H9 (cell line): ENCODE data around the gene SLC2A5. TPM values are rescaled to one million over a fixed set of nuclear protein-coding genes. Genes with fewer than 3 reads are reported as not detected.

ENCODE experiments used
- DNase-seq: peaks from one replicate; pipeline ENCODE4 v3.0.0-alpha.2; 2017
- H2AFZ ChIP-seq: one replicate; pipeline ENCODE4 v1.6.1; 2013; ENCODE audit warnings: mild to moderate bottlenecking, low read length, control low read depth, moderate library complexity
- H2AK5ac ChIP-seq: 2 replicates; pipeline ENCODE4 v1.6.1; 2013; ENCODE audit warnings: low read length, control low read depth, mixed read lengths; ENCODE audit not compliant: insufficient read length
- H2BK120ac ChIP-seq: one replicate; pipeline ENCODE4 v1.6.1; 2013; ENCODE audit warnings: low read depth, mild to moderate bottlenecking, low read length, control low read depth, inconsistent platforms; ENCODE audit not compliant: poor library complexity, severe bottlenecking
- H2BK12ac ChIP-seq: 2 replicates; pipeline ENCODE4 v1.6.1; 2013; ENCODE audit warnings: low read length, control low read depth, mixed read lengths, low read depth; ENCODE audit not compliant: insufficient read length
- H2BK15ac ChIP-seq: 2 replicates; pipeline ENCODE4 v1.6.1; 2013; ENCODE audit warnings: low read depth, low read length, control low read depth
- H2BK20ac ChIP-seq: one replicate; pipeline ENCODE4 v1.6.1; 2013; ENCODE audit warnings: low read depth, mild to moderate bottlenecking, low read length, control low read depth, inconsistent platforms; ENCODE audit not compliant: poor library complexity, severe bottlenecking
- H2BK5ac ChIP-seq: 2 replicates; pipeline ENCODE4 v1.6.1; 2013; ENCODE audit warnings: low read length, control low read depth, mixed read lengths; ENCODE audit not compliant: insufficient read length
- H3K14ac ChIP-seq: 2 replicates; pipeline ENCODE4 v1.6.1; 2013; ENCODE audit warnings: low read length, control low read depth; ENCODE audit not compliant: insufficient read depth
- H3K18ac ChIP-seq: 2 replicates; pipeline ENCODE4 v1.6.1; 2013; ENCODE audit warnings: low read depth, mild to moderate bottlenecking, mixed read lengths, low read length, control low read depth; ENCODE audit not compliant: insufficient read length
- H3K23ac ChIP-seq: 2 replicates; pipeline ENCODE4 v1.6.1; 2013; ENCODE audit warnings: low read length, control low read depth, mixed read lengths, low read depth; ENCODE audit not compliant: insufficient read length
- H3K23me2 ChIP-seq: 2 replicates; pipeline ENCODE4 v1.6.1; 2013; ENCODE audit warnings: low read depth, mild to moderate bottlenecking, mixed read lengths, low read length, control low read depth; ENCODE audit not compliant: insufficient read length, poor library complexity, severe bottlenecking
- H3K27ac ChIP-seq: 2 replicates; pipeline ENCODE4 v1.5.1; 2013; ENCODE audit warnings: low read length, control low read depth, mixed read lengths, low read depth; ENCODE audit not compliant: insufficient read length
- H3K27me3 ChIP-seq: 2 replicates; pipeline ENCODE4 v1.6.1; 2013; ENCODE audit warnings: low read length, control low read depth, inconsistent platforms; ENCODE audit not compliant: insufficient read depth
- H3K4ac ChIP-seq: 2 replicates; pipeline ENCODE4 v1.6.1; 2013; ENCODE audit warnings: low read depth, mild to moderate bottlenecking, control low read depth, inconsistent platforms, low read length, moderate library complexity
- H3K4me1 ChIP-seq: 2 replicates; pipeline ENCODE4 v1.6.1; 2013; ENCODE audit warnings: low read length, control low read depth, inconsistent platforms; ENCODE audit not compliant: insufficient read depth
- H3K4me2 ChIP-seq: 2 replicates; pipeline ENCODE4 v1.6.1; 2013; ENCODE audit warnings: low read length, control low read depth, mixed read lengths; ENCODE audit not compliant: insufficient read length, insufficient read depth
- H3K56ac ChIP-seq: 2 replicates; pipeline ENCODE4 v1.6.1; 2013; ENCODE audit warnings: low read depth, mild to moderate bottlenecking, mixed read lengths, low read length, control low read depth; ENCODE audit not compliant: insufficient read length
- H3K79me1 ChIP-seq: 2 replicates; pipeline ENCODE4 v1.6.1; 2013; ENCODE audit warnings: low read depth, mild to moderate bottlenecking, moderate library complexity, low read length, control low read depth, inconsistent platforms; ENCODE audit not compliant: insufficient read depth, poor library complexity, severe bottlenecking
- H3K79me2 ChIP-seq: 2 replicates; pipeline ENCODE4 v1.6.1; 2013; ENCODE audit warnings: low read length, control low read depth, inconsistent platforms; ENCODE audit not compliant: insufficient read depth
- H3K9ac ChIP-seq: 2 replicates; pipeline ENCODE4 v1.6.1; 2013; ENCODE audit warnings: low read length, control low read depth, mixed read lengths; ENCODE audit not compliant: insufficient read length; ENCODE audit errors: extremely low read depth
- H3K9me3 ChIP-seq: one replicate; pipeline ENCODE4 v1.6.1; 2013; ENCODE audit warnings: low read depth, low read length, inconsistent platforms; ENCODE audit not compliant: control insufficient read depth
- H3T11ph ChIP-seq: one replicate; pipeline ENCODE4 v1.6.1; 2013; ENCODE audit warnings: mild to moderate bottlenecking, low read length, control low read depth, inconsistent platforms
- H4K20me1 ChIP-seq: one replicate; pipeline ENCODE4 v1.6.1; 2013; ENCODE audit not compliant: control insufficient read depth, insufficient read length, insufficient read depth
- H4K5ac ChIP-seq: 2 replicates; pipeline ENCODE4 v1.6.1; 2013; ENCODE audit warnings: low read depth, mild to moderate bottlenecking, mixed read lengths, low read length, control low read depth; ENCODE audit not compliant: insufficient read length
- H4K8ac ChIP-seq: replicated peaks from 2 replicates; pipeline ENCODE4 v1.6.1; 2013; ENCODE audit warnings: low read length, control low read depth, mixed read lengths, low read depth; ENCODE audit not compliant: insufficient read length
- H4K91ac ChIP-seq: 2 replicates; pipeline ENCODE4 v1.6.1; 2013; ENCODE audit warnings: low read depth, mild to moderate bottlenecking, moderate library complexity, mixed read lengths, low read length, control low read depth; ENCODE audit not compliant: insufficient read length
- H3K27ac Mint-ChIP-seq, 3 experiments: 2 replicates in 2 of 3; 3 replicates in 1 of 3; pipeline ENCODE4 v1.8.0; 2020 to 2021; ENCODE audit warnings: mixed read lengths in 3 of 3, mild to moderate bottlenecking in 1 of 3, moderate library complexity in 1 of 3
- H3K27me3 Mint-ChIP-seq: 2 replicates; pipeline ENCODE4 v1.8.0; 2021; ENCODE audit warnings: low read depth, mild to moderate bottlenecking, moderate library complexity, mixed read lengths
- H3K36me3 Mint-ChIP-seq, 3 experiments: 2 replicates in 2 of 3; 3 replicates in 1 of 3; pipeline ENCODE4 v1.8.0; 2020 to 2021; ENCODE audit warnings: low read depth in 3 of 3, mixed read lengths in 3 of 3; ENCODE audit not compliant: insufficient read depth in 1 of 3
- H3K4me1 Mint-ChIP-seq, 2 experiments: 2 replicates each; pipeline ENCODE4 v1.8.0; 2020; ENCODE audit warnings: mixed read lengths in 2 of 2
- H3K4me3 Mint-ChIP-seq, 2 experiments: 2 replicates in 1 of 2; 3 replicates in 1 of 2; pipeline ENCODE4 v1.8.0; 2020 to 2021; ENCODE audit warnings: mild to moderate bottlenecking in 2 of 2, mixed read lengths in 2 of 2, moderate library complexity in 1 of 2
- H3K9me3 Mint-ChIP-seq, 2 experiments: 2 replicates in 1 of 2; 3 replicates in 1 of 2; pipeline ENCODE4 v1.8.0; 2020; ENCODE audit warnings: mild to moderate bottlenecking in 2 of 2, mixed read lengths in 2 of 2, moderate library complexity in 1 of 2
- WGBS: extraction: QIAGEN DNeasy Blood & Tissue Kit; methylation state at CpG from one replicate; pipeline ENCODE4 v1.1.7; 2013; ENCODE audit warnings: missing lambda C conversion rate, low lambda C conversion rate, mixed read lengths; ENCODE audit not compliant: insufficient read length; ENCODE audit errors: extremely low coverage; 5-methylcytosine and 5-hydroxymethylcytosine counted together
- total RNA-seq: library from RNA; stranded (reverse); gene quantifications from 2 replicates; pipeline ENCODE4 v1.2.1, GENCODE V29; 2021
- TF ChIP-seq, protein P1 (sequence below): fragments of 200-600 bp; sonication (generic); conservative IDR thresholded peaks from 3 replicates; pipeline ENCODE4 v1.8.0; 2021; ENCODE audit warnings: antibody characterized with exemption, mild to moderate bottlenecking

The SLC2A5 gene
- total RNA-seq, 1 experiment from 2014 or later: not detected

- Histone ChIP-seq H2BK5ac (no peak overlapping the region), H4K8ac (no peak overlapping the region), H4K91ac (no peak overlapping the region), H2BK20ac (no peak overlapping the region), H3K23me2 (no peaks in the 10 kb centered on the region), H3K23ac (no peak overlapping the region), H2BK12ac (no peak overlapping the region), H3K4me1 (no peaks in the 10 kb centered on the region), H3K9ac (no peak overlapping the region), H3T11ph (no peak overlapping the region), H2AFZ (no peak overlapping the region), H4K5ac (no peak overlapping the region), H3K18ac (no peak overlapping the region), H3K56ac (no peak overlapping the region), H3K14ac (no peak overlapping the region), H2AK5ac (no peak overlapping the region), H3K4ac (no peak overlapping the region), H3K9me3 (no peaks in the 10 kb centered on the region), H3K79me1 (no peaks in the 10 kb centered on the region), H3K27me3 (no peaks in the 10 kb centered on the region), H3K79me2 (no peaks in the 10 kb centered on the region), H2BK15ac (no peak overlapping the region), H2BK120ac (no peak overlapping the region), H4K20me1 (no peaks in the 10 kb centered on the region), H3K27ac (no peak overlapping the region), H3K4me2 (no peak overlapping the region)
- H3K36me3 Mint-ChIP-seq: no peaks in the 10 kb centered on the region
- whole genome bisulfite sequencing: no CpG with 5 or more reads among the region's 7 CpGs
- TF ChIP-seq, protein P1, sequence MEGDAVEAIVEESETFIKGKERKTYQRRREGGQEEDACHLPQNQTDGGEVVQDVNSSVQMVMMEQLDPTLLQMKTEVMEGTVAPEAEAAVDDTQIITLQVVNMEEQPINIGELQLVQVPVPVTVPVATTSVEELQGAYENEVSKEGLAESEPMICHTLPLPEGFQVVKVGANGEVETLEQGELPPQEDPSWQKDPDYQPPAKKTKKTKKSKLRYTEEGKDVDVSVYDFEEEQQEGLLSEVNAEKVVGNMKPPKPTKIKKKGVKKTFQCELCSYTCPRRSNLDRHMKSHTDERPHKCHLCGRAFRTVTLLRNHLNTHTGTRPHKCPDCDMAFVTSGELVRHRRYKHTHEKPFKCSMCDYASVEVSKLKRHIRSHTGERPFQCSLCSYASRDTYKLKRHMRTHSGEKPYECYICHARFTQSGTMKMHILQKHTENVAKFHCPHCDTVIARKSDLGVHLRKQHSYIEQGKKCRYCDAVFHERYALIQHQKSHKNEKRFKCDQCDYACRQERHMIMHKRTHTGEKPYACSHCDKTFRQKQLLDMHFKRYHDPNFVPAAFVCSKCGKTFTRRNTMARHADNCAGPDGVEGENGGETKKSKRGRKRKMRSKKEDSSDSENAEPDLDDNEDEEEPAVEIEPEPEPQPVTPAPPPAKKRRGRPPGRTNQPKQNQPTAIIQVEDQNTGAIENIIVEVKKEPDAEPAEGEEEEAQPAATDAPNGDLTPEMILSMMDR: no peak
- DNase-seq: no peak
- no peak overlapping the region for H3K4me3 Mint-ChIP-seq
- H3K9me3 Mint-ChIP-seq: no peaks in the 10 kb centered on the region
- peak overlapping the region in 1 of 3 experiments; percentile 1; a peak in 2 of 7 replicates for H3K27ac Mint-ChIP-seq
- no peaks in the 10 kb centered on the region for H3K27me3 Mint-ChIP-seq
- H3K4me1 Mint-ChIP-seq: peaks cover 2 to 9% of the 10 kb centered on the region in 2 experiments; a peak in 3 of 4 replicates
These were observed 48.8 kb upstream of the SLC2A5 start for GRCh38 chr1:9118186-9118585.
